SK-N-MC (cell line): ENCODE measurements around the gene KIAA1755.

Experiments
- EZH2 ChIP-seq: fragments of 200-600 bp; sonication (generic); IDR thresholded peaks from one replicate; pipeline ENCODE4 v1.6.1; 2017; ENCODE audit warnings: antibody characterized with exemption
- POLR2AphosphoS5 ChIP-seq: IDR thresholded peaks from 2 replicates; pipeline ENCODE4 v1.6.1; 2012; ENCODE audit warnings: mild to moderate bottlenecking, low read depth, low read length, borderline replicate concordance

GRCh38 chr20:38179846-38180245, 80.7 kb downstream of the KIAA1755 start:
- TF ChIP-seq EZH2, result no peak
- TF ChIP-seq POLR2AphosphoS5, result no peak
